PC-3 (cell line): Measurements from ENCODE around the gene PHETA1. TPM values are rescaled to one million over a fixed set of nuclear protein-coding genes. Genes with fewer than 3 reads are reported as not detected.

Experiments used
- ATAC-seq: fragments of 200-7000 bp; cut with Tn5 transposase; 2 replicates; pipeline ENCODE4 v1.9.1; 2020; ENCODE audit warnings: mild to moderate bottlenecking, moderate library complexity
- BruUV-seq: library from RNA; stranded (reverse); fragments of 400-500 nt; replicated peaks from 2 replicates; lab custom pipeline; 2021; lab: Mats Ljungman, UMichigan
- CTCF ChIA-PET: fragments of 300-600 bp; sonication (Branson Sonifier 250); formaldehyde crosslinking; loops from one replicate; lab custom pipeline; 2022; ENCODE audit warnings: antibody characterized with exemption; lab: Charles Lee
- POLR2A ChIA-PET: fragments of 300-600 bp; sonication (Branson Sonifier 250); formaldehyde crosslinking; loops from one replicate; lab custom pipeline; 2022; ENCODE audit warnings: antibody characterized with exemption; ENCODE audit not compliant: unreplicated experiment; lab: Charles Lee
- DNase-seq: peaks from one replicate; pipeline ENCODE4 v3.0.0-alpha.2; 2015
- H2AFZ ChIP-seq: fragments of 300-600 bp; sonication (generic); 2 replicates; pipeline ENCODE4 v1.6.0; 2016; ENCODE audit warnings: antibody characterized with exemption, low read length
- H3F3A ChIP-seq: fragments of 300-600 bp; sonication (generic); one replicate; pipeline ENCODE4 v1.6.0; 2017; ENCODE audit warnings: antibody characterized with exemption, low read length, control low read depth, mild to moderate bottlenecking; ENCODE audit not compliant: unreplicated experiment
- H3K27ac ChIP-seq: fragments of 300-600 bp; sonication (generic); 2 replicates; pipeline ENCODE4 v1.5.1; 2016; ENCODE audit warnings: mild to moderate bottlenecking, low read length
- H3K27me3 ChIP-seq: fragments of 300-600 bp; sonication (generic); 2 replicates; pipeline ENCODE4 v1.6.1; 2016; ENCODE audit warnings: low read length, mixed read lengths
- H3K36me3 ChIP-seq: fragments of 300-600 bp; sonication (generic); 2 replicates; pipeline ENCODE4 v1.6.1; 2016; ENCODE audit warnings: low read depth, mixed run types, low read length, mixed read lengths
- H3K4me1 ChIP-seq: fragments of 300-600 bp; sonication (generic); 2 replicates; pipeline ENCODE4 v1.5.1; 2016; ENCODE audit warnings: low read length; ENCODE audit not compliant: insufficient read depth
- H3K4me2 ChIP-seq: fragments of 300-600 bp; sonication (generic); 2 replicates; pipeline ENCODE4 v1.6.0; 2016; ENCODE audit warnings: low read length
- H3K4me3 ChIP-seq: fragments of 300-600 bp; sonication (generic); 2 replicates; pipeline ENCODE4 v1.5.1; 2016; ENCODE audit warnings: mild to moderate bottlenecking, low read length, mixed read lengths
- H3K79me2 ChIP-seq: fragments of 300-600 bp; sonication (generic); 2 replicates; pipeline ENCODE4 v1.6.1; 2017; ENCODE audit warnings: low read length, mixed read lengths
- H3K9ac ChIP-seq: fragments of 300-600 bp; sonication (generic); 2 replicates; pipeline ENCODE4 v1.6.0; 2016; ENCODE audit warnings: mild to moderate bottlenecking, low read length
- H3K9me2 ChIP-seq: fragments of 300-600 bp; sonication (generic); replicated peaks from 2 replicates; pipeline ENCODE4 v1.6.1; 2016; ENCODE audit warnings: mixed run types, low read length, mixed read lengths
- H3K9me3 ChIP-seq: fragments of 300-600 bp; sonication (generic); 2 replicates; pipeline ENCODE4 v1.6.1; 2016; ENCODE audit warnings: low read length, mixed read lengths
- H4K20me1 ChIP-seq: fragments of 300-600 bp; sonication (generic); 2 replicates; pipeline ENCODE4 v1.6.1; 2016; ENCODE audit warnings: low read length, mixed read lengths
- CTCF ChIP-seq: fragments of 300-600 bp; sonication (generic); conservative IDR thresholded peaks from 2 replicates; pipeline ENCODE4 v1.5.1; 2017; ENCODE audit warnings: antibody characterized with exemption, low read depth, mild to moderate bottlenecking, low read length
- EZH2 ChIP-seq: fragments of 300-600 bp; sonication (generic); IDR thresholded peaks from one replicate; pipeline ENCODE4 v1.6.1; 2017; ENCODE audit warnings: antibody characterized with exemption, mild to moderate bottlenecking, low read length; ENCODE audit not compliant: unreplicated experiment
- EZH2phosphoT487 ChIP-seq: fragments of 300-600 bp; sonication (generic); IDR thresholded peaks from 2 replicates; pipeline ENCODE4 v1.6.1; 2018; ENCODE audit warnings: mild to moderate bottlenecking, antibody characterized with exemption, low read length, borderline replicate concordance
- intact Hi-C: fragments of 100-400 bp; cut with micrococcal nuclease; formaldehyde crosslinking; loops from 2 replicates; pipeline ENCODE4 v1.9.0; 2023
- total RNA-seq: library from RNA; depleted of rRNA; stranded (reverse); fragments of >200 nt; gene quantifications from 2 replicates; pipeline ENCODE4 v1.2.3, GENCODE V29; 2014

PHETA1 gene
- total RNA-seq, 1 experiment from 2014 or later = 18.6 TPM

DNA sequence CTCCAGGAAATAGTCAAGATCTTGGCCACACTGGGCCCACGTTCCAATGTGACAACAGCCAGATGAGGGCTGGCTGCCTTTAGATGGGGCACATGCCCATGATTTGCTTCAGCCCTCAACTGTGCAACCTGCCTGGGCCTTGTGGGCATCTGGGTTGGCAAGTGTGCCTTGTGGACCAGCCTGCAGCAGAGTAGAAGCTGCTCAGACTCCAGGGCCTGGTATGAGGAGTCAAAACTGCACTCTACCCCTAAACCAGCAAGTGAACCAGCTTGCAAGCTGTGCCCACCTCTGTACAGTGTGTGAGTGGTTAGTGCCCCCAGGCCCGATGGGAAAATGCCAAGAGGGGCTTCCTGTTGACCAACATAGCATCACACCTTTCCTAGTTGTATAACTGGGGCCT is 17.9 kb downstream of the PHETA1 start:
- BruUV-seq = no TSS peak
- no peaks in the 10 kb centered on the region for H3K79me2 ChIP-seq
- no peak for ATAC-seq
- no peak for DNase-seq
- intact Hi-C loops = no loop called here
- no peaks in the 10 kb centered on the region for H3K36me3 ChIP-seq
- H4K20me1 ChIP-seq = no peaks in the 10 kb centered on the region
- H3K9me3 ChIP-seq = no peaks in the 10 kb centered on the region
- no peaks in the 10 kb centered on the region for H3K9me2 ChIP-seq
- H3F3A ChIP-seq = no peaks in the 10 kb centered on the region
- CTCF ChIA-PET = interaction anchor here (0.6 kb wide), 1 partner anchor 74 kb away, joined by 3 read pairs; no protein-coding TSS in a partner anchor
- POLR2A ChIA-PET = no interaction called here
- H3K27me3 ChIP-seq = no peaks in the 10 kb centered on the region
- H3K4me3 ChIP-seq = no peak overlapping the region
- H2AFZ ChIP-seq = no peak overlapping the region
- no peak overlapping the region for H3K27ac ChIP-seq
- no peaks in the 10 kb centered on the region for H3K4me1 ChIP-seq
- TF ChIP-seq EZH2 (no peak), EZH2phosphoT487 (no peak), CTCF (no peak)
- no peak overlapping the region for H3K4me2 ChIP-seq
- H3K9ac ChIP-seq = no peak overlapping the region

- DNase-seq (no peak), ATAC-seq (no peak)
- H3K36me3 ChIP-seq = no peaks in the 10 kb centered on the region
- H3K4me1 ChIP-seq = no peaks in the 10 kb centered on the region
- no peaks in the 10 kb centered on the region for H3F3A ChIP-seq
- no peaks in the 10 kb centered on the region for H3K27me3 ChIP-seq
- no peak for TF ChIP-seq CTCF
- TF ChIP-seq EZH2 = no peak
- no peak for TF ChIP-seq EZH2phosphoT487
- no TSS peak for BruUV-seq
- ChIA-PET CTCF (no interaction called here), POLR2A (no interaction called here)
- H3K27ac ChIP-seq = no peak overlapping the region
- H3K4me2 ChIP-seq = no peak overlapping the region
- no peaks in the 10 kb centered on the region for H3K79me2 ChIP-seq
- H3K9me3 ChIP-seq = no peaks in the 10 kb centered on the region
- intact Hi-C loops = no loop called here
- no peak overlapping the region for H2AFZ ChIP-seq
- H3K9ac ChIP-seq = no peak overlapping the region
- no peak overlapping the region for H3K4me3 ChIP-seq
- H4K20me1 ChIP-seq = no peaks in the 10 kb centered on the region
- H3K9me2 ChIP-seq = no peaks in the 10 kb centered on the region
Observed at GRCh38 chr12:111349748-111350520, 19.0 kb downstream of the PHETA1 start.

GRCh38 chr12:111349101-111349747 is 19.7 kb downstream of the PHETA1 start:
- no peaks in the 10 kb centered on the region for H3F3A ChIP-seq
- H3K9ac ChIP-seq = no peak overlapping the region
- H3K4me3 ChIP-seq = no peak overlapping the region
- H3K27me3 ChIP-seq = no peaks in the 10 kb centered on the region
- POLR2A ChIA-PET = no interaction called here
- no peak overlapping the region for H2AFZ ChIP-seq
- no peaks in the 10 kb centered on the region for H3K4me1 ChIP-seq
- H3K9me2 ChIP-seq = no peaks in the 10 kb centered on the region
- no peak for TF ChIP-seq CTCF
- TF ChIP-seq EZH2 = no peak
- no peak for TF ChIP-seq EZH2phosphoT487
- CTCF ChIA-PET = no interaction called here
- H3K9me3 ChIP-seq = no peaks in the 10 kb centered on the region
- intact Hi-C loops = no loop called here
- H4K20me1 ChIP-seq = no peaks in the 10 kb centered on the region
- no peak overlapping the region for H3K4me2 ChIP-seq
- ATAC-seq (no peak), DNase-seq (no peak)
- no peaks in the 10 kb centered on the region for H3K36me3 ChIP-seq
- no peak overlapping the region for H3K27ac ChIP-seq
- H3K79me2 ChIP-seq = no peaks in the 10 kb centered on the region
- no TSS peak for BruUV-seq
